ENCODE data around the gene SLC25A21. TPM values are rescaled to one million over a fixed set of nuclear protein-coding genes. Genes with fewer than 3 reads are reported as not detected.
A peak's percentile ranks its signal among the peaks of the same experiment; 100 is the strongest.

Gene SLC25A21
- total and polyA plus RNA-seq, 2 of the 13 experiments (the other 11 are each of a cell fraction or from before 2014, with no cell fraction given), result 1.9 to 2.9 TPM

DNA sequence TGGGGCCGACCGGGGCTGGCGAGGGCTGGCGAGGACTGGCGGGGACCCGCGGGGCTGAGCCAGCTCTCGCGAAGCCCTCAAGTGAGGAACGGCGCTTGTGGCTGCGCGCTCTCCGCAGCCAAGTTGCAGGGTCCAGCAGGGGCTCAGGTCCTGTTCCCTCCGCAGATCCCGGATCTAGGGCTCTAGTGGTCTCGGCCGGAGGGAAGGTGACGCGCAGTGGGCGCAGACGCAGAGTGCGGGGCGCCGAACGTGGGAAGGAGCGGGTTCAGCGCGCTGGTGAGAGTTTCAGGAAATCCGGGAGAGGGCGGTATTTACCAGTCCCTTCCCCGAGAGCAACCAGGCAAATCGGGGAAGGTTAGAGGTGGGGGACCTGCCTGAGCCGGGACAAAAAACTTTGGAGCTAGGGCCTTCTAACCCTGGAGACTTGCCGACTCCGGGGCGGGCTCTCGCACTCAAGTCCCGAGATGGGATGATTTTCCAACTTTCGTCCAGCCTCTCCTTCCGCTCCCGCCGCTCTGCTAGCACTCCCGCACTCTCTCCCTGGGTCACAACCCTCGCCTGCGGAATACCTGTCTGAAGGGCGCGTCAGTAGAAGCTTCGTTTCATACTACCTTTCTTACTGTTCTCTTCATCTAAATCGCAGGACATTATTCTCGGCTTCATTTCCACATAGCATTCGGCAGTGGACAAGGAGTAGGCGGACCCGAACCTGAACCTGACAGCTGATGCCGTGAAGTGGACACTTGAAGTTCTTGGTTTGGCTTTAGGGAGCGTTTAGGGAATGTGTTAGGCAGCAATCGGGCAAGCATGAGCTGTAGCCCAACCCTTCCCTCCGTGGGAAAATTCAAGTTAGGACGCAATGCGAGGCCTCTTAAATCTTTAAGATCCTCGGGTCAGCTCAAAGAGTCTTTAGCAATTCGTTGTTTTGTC is 524.3 kb downstream of the SLC25A21 start (continued):
- no peak for TF ChIP-seq EP300 (IDR thresholded peaks at IDR 0.05; ENCODE audit: low read depth in 2 of 2, low read length in 2 of 2)
- TF ChIP-seq EP300 (CRISPR knock-in tag; IDR thresholded peaks at IDR 0.05; ENCODE audit: borderline replicate concordance), result no peak
- TF ChIP-seq, protein P1, sequence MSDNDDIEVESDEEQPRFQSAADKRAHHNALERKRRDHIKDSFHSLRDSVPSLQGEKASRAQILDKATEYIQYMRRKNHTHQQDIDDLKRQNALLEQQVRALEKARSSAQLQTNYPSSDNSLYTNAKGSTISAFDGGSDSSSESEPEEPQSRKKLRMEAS (IDR thresholded peaks at IDR 0.05), result peak; percentile 56; the same call in 1 of the 2 replicates
- TF ChIP-seq, protein P2, sequence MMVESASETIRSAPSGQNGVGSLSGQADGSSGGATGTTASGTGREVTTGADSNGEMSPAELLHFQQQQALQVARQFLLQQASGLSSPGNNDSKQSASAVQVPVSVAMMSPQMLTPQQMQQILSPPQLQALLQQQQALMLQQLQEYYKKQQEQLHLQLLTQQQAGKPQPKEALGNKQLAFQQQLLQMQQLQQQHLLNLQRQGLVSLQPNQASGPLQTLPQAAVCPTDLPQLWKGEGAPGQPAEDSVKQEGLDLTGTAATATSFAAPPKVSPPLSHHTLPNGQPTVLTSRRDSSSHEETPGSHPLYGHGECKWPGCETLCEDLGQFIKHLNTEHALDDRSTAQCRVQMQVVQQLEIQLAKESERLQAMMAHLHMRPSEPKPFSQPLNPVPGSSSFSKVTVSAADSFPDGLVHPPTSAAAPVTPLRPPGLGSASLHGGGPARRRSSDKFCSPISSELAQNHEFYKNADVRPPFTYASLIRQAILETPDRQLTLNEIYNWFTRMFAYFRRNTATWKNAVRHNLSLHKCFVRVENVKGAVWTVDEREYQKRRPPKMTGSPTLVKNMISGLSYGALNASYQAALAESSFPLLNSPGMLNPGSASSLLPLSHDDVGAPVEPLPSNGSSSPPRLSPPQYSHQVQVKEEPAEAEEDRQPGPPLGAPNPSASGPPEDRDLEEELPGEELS (CRISPR knock-in tag; IDR thresholded peaks at IDR 0.05), result no peak
- TF ChIP-seq, protein P3, sequence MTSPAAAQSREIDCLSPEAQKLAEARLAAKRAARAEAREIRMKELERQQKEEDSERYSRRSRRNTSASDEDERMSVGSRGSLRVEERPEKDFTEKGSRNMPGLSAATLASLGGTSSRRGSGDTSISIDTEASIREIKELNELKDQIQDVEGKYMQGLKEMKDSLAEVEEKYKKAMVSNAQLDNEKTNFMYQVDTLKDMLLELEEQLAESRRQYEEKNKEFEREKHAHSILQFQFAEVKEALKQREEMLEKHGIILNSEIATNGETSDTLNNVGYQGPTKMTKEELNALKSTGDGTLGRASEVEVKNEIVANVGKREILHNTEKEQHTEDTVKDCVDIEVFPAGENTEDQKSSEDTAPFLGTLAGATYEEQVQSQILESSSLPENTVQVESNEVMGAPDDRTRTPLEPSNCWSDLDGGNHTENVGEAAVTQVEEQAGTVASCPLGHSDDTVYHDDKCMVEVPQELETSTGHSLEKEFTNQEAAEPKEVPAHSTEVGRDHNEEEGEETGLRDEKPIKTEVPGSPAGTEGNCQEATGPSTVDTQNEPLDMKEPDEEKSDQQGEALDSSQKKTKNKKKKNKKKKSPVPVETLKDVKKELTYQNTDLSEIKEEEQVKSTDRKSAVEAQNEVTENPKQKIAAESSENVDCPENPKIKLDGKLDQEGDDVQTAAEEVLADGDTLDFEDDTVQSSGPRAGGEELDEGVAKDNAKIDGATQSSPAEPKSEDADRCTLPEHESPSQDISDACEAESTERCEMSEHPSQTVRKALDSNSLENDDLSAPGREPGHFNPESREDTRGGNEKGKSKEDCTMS (CRISPR knock-in tag; conservative IDR thresholded peaks at IDR 0.05), result no peak
- no peak for TF ChIP-seq GFI1 (CRISPR knock-in tag; IDR thresholded peaks at IDR 0.05; ENCODE audit: borderline replicate concordance)
- TF ChIP-seq EZH2 (conservative IDR thresholded peaks at IDR 0.05; ENCODE audit: low read depth, low read length), result peak; percentile 99
- TF ChIP-seq POLR2G (IDR thresholded peaks at IDR 0.05; ENCODE audit: low read depth, low read length), result no peak
- TF ChIP-seq ZNF329 (CRISPR knock-in tag; IDR thresholded peaks at IDR 0.05; ENCODE audit: low read depth), result no peak
- TF ChIP-seq, protein P4, sequence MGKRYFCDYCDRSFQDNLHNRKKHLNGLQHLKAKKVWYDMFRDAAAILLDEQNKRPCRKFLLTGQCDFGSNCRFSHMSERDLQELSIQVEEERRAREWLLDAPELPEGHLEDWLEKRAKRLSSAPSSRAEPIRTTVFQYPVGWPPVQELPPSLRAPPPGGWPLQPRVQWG (CRISPR knock-in tag; IDR thresholded peaks at IDR 0.05; ENCODE audit: borderline replicate concordance, low read depth), result no peak
- 0 out of 2 replicates have a peak, but pooled peaks have one; percentile 26 for TF ChIP-seq ZMYM3 (CRISPR knock-in tag; IDR thresholded peaks at IDR 0.05)
- TF ChIP-seq, protein P5, sequence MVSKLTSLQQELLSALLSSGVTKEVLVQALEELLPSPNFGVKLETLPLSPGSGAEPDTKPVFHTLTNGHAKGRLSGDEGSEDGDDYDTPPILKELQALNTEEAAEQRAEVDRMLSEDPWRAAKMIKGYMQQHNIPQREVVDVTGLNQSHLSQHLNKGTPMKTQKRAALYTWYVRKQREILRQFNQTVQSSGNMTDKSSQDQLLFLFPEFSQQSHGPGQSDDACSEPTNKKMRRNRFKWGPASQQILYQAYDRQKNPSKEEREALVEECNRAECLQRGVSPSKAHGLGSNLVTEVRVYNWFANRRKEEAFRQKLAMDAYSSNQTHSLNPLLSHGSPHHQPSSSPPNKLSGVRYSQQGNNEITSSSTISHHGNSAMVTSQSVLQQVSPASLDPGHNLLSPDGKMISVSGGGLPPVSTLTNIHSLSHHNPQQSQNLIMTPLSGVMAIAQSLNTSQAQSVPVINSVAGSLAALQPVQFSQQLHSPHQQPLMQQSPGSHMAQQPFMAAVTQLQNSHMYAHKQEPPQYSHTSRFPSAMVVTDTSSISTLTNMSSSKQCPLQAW (CRISPR knock-in tag; IDR thresholded peaks at IDR 0.05), result peak; percentile 53; the same call in 1 of the 2 replicates
- peak; percentile 49 for TF ChIP-seq ZNF777 (CRISPR knock-in tag; IDR thresholded peaks at IDR 0.05)
- TF ChIP-seq, protein P6, sequence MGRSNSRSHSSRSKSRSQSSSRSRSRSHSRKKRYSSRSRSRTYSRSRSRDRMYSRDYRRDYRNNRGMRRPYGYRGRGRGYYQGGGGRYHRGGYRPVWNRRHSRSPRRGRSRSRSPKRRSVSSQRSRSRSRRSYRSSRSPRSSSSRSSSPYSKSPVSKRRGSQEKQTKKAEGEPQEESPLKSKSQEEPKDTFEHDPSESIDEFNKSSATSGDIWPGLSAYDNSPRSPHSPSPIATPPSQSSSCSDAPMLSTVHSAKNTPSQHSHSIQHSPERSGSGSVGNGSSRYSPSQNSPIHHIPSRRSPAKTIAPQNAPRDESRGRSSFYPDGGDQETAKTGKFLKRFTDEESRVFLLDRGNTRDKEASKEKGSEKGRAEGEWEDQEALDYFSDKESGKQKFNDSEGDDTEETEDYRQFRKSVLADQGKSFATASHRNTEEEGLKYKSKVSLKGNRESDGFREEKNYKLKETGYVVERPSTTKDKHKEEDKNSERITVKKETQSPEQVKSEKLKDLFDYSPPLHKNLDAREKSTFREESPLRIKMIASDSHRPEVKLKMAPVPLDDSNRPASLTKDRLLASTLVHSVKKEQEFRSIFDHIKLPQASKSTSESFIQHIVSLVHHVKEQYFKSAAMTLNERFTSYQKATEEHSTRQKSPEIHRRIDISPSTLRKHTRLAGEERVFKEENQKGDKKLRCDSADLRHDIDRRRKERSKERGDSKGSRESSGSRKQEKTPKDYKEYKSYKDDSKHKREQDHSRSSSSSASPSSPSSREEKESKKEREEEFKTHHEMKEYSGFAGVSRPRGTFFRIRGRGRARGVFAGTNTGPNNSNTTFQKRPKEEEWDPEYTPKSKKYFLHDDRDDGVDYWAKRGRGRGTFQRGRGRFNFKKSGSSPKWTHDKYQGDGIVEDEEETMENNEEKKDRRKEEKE (IDR thresholded peaks at IDR 0.05), result no peak
- peak; percentile 34; the same call in 1 of the 2 replicates for TF ChIP-seq ZNF788 (CRISPR knock-in tag; IDR thresholded peaks at IDR 0.05; ENCODE audit: borderline replicate concordance)
- TF ChIP-seq, protein P7, sequence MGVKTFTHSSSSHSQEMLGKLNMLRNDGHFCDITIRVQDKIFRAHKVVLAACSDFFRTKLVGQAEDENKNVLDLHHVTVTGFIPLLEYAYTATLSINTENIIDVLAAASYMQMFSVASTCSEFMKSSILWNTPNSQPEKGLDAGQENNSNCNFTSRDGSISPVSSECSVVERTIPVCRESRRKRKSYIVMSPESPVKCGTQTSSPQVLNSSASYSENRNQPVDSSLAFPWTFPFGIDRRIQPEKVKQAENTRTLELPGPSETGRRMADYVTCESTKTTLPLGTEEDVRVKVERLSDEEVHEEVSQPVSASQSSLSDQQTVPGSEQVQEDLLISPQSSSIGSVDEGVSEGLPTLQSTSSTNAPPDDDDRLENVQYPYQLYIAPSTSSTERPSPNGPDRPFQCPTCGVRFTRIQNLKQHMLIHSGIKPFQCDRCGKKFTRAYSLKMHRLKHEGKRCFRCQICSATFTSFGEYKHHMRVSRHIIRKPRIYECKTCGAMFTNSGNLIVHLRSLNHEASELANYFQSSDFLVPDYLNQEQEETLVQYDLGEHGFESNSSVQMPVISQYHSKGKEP (CRISPR knock-in tag; IDR thresholded peaks at IDR 0.05), result no peak
